Kidney glomerular epithelial cell (primary cell): Measurements from ENCODE around the gene LCNL1.

Source experiments
- DNase-seq: peaks from one replicate; lab custom pipeline; 2025; lab: John Stamatoyannopoulos, UW

LCNL1 gene

GRCh38 chr9:136960212-136960937 is 22.4 kb upstream of the LCNL1 start:
- no peak for DNase-seq

- no peak for DNase-seq
These were observed 21.9 kb upstream of the LCNL1 start for GRCh38 chr9:136960938-136961275.

- DNase-seq = no peak
These were observed 21.3 kb upstream of the LCNL1 start for GRCh38 chr9:136961279-136962065.

- no peak for DNase-seq
These were observed 20.6 kb upstream of the LCNL1 start for GRCh38 chr9:136962163-136962562.

- DNase-seq = no peak
These were observed 20.0 kb upstream of the LCNL1 start for GRCh38 chr9:136962701-136963248.

GRCh38 chr9:136963341-136963740 is 19.5 kb upstream of the LCNL1 start:
- DNase-seq = no peak

GRCh38 chr9:136963751-136964150 is 19.0 kb upstream of the LCNL1 start:
- no peak for DNase-seq

- no peak for DNase-seq
These were observed 18.6 kb upstream of the LCNL1 start for GRCh38 chr9:136964171-136964689.

GRCh38 chr9:136964833-136965422 is 17.9 kb upstream of the LCNL1 start:
- DNase-seq = no peak

GRCh38 chr9:136965771-136966484 is 16.9 kb upstream of the LCNL1 start:
- no peak for DNase-seq

GRCh38 chr9:136968333-136969127 is 14.3 kb upstream of the LCNL1 start:
- no peak for DNase-seq

GRCh38 chr9:136969150-136969549 is 13.6 kb upstream of the LCNL1 start:
- DNase-seq = no peak

- DNase-seq = no peak
These were observed 13.0 kb upstream of the LCNL1 start for GRCh38 chr9:136969774-136970173.

GRCh38 chr9:136970361-136970760 is 12.4 kb upstream of the LCNL1 start:
- no peak for DNase-seq

- no peak for DNase-seq
These were observed 11.0 kb upstream of the LCNL1 start for GRCh38 chr9:136971746-136972145.

GRCh38 chr9:136972335-136972734 is 10.5 kb upstream of the LCNL1 start:
- no peak for DNase-seq

- DNase-seq = no peak
These were observed 10.1 kb upstream of the LCNL1 start for GRCh38 chr9:136972743-136973142.

GRCh38 chr9:136973618-136974617 is 8.9 kb upstream of the LCNL1 start:
- DNase-seq = no peak

GRCh38 chr9:136974817-136975535 is 7.8 kb upstream of the LCNL1 start:
- no peak for DNase-seq
